GM12891 (cell line): Measurements from ENCODE around the gene MTRF1L.
"Not testable (repeated sequence)": the region's sequence is repeated elsewhere in the genome, so short reads cannot be mapped to it uniquely, and the experiment has no call there.

Source experiments
- DNase-seq: peaks from one replicate; pipeline ENCODE4 v3.0.0; 2011; ENCODE audit warnings: low spot score; ENCODE audit not compliant: insufficient read length
- FAIRE-seq: peaks from 2 replicates; lab custom pipeline; 2011; peaks lifted over from hg19 to GRCh38; lab: Jason Lieb, UNC
- PAX5 ChIP-seq: IDR thresholded peaks from 2 replicates; pipeline ENCODE4 v1.6.1; 2011; ENCODE audit warnings: low read length, moderate library complexity, mild to moderate bottlenecking; ENCODE audit not compliant: insufficient read depth, severe bottlenecking
- POLR2A ChIP-seq: IDR thresholded peaks from 2 replicates; pipeline ENCODE4 v1.6.1; 2011; ENCODE audit warnings: low read depth, low read length, control low read depth
- POLR2AphosphoS5 ChIP-seq: IDR thresholded peaks from 2 replicates; pipeline ENCODE4 v1.6.1; 2011; ENCODE audit warnings: low read depth, low read length, control low read depth
- POU2F2 ChIP-seq: IDR thresholded peaks from 2 replicates; pipeline ENCODE4 v1.6.1; 2011; ENCODE audit warnings: low read depth, mild to moderate bottlenecking, control low read depth, low read length, moderate library complexity
- SPI1 ChIP-seq: IDR thresholded peaks from 2 replicates; pipeline ENCODE4 v1.6.1; 2011; ENCODE audit warnings: low read depth, low read length, control low read depth
- TAF1 ChIP-seq: IDR thresholded peaks from 2 replicates; pipeline ENCODE4 v1.6.1; 2011; ENCODE audit warnings: low read depth, low read length, control low read depth

MTRF1L gene

GRCh38 chr6:153012856-153013255 is 10.3 kb upstream of the MTRF1L start:
- TF ChIP-seq POLR2AphosphoS5 (no peak), TAF1 (no peak), POU2F2 (no peak), SPI1 (no peak), PAX5 (no peak), POLR2A (no peak)
- no peak for FAIRE-seq
- DNase-seq, result no peak

GRCh38 chr6:153003366-153003690 is 819 bp upstream of the MTRF1L start:
- DNase-seq (no peak), FAIRE-seq (no peak)
- TF ChIP-seq PAX5, result no peak
- no peak for TF ChIP-seq POLR2A
- TF ChIP-seq SPI1, result no peak
- TF ChIP-seq POLR2AphosphoS5, result no peak
- TF ChIP-seq TAF1, result no peak
- no peak for TF ChIP-seq POU2F2

GRCh38 chr6:153001767-153002612 is 519 bp downstream of the MTRF1L start:
- FAIRE-seq (no peak), DNase-seq (no peak)

GRCh38 chr6:153000790-153001189 is 1.7 kb downstream of the MTRF1L start:
- not testable (repeated sequence) for DNase-seq, FAIRE-seq

More at GRCh38 chr6:153001767-153002612, 519 bp downstream of the MTRF1L start:
- no peak for TF ChIP-seq PAX5
- TF ChIP-seq SPI1, result no peak

DNA sequence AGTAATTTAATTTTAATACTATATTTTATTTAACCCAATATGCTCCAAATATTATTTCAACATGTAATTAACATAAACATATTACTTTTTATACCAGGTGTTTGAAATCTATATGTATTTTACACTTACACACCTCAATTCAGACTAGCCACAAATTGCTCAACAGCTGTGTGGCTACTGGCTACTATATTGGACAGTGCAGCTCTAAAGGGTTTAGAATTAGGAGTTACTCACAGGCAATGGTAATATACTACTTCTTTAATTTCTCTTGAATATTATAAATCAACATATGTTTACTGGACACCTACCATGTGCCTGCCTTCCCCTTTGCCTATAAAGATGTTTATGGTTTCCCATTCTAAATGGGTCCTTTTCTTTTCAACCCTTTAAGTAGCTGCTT is 2.3 kb downstream of the MTRF1L start:
- FAIRE-seq (no peak), DNase-seq (no peak)
- TF ChIP-seq POU2F2, result no peak

DNA sequence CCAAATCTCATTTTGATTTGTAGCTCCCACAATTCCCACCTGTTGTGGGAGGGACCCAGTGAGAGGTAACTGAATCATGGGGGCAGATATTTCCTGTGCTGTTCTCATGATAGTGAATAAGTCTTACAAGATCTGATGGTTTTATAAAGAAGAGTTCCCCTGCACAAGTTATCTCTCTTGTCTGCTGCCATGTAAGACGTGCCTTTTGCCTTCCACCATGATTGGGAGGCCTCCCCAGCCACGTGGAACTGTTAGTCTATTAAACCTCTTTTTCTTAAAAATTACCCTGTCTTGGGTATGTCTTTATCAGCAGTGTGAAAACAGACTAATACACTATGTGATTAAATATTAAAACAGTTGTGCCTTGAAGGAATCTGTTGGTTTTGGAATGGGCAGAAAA is 3.0 kb downstream of the MTRF1L start:
- not testable (repeated sequence) for DNase-seq, FAIRE-seq

GRCh38 chr6:152993847-152994246 is 8.7 kb downstream of the MTRF1L start:
- TF ChIP-seq POLR2AphosphoS5, result no peak
- DNase-seq (no peak), FAIRE-seq (no peak)

GRCh38 chr6:152993431-152993830 is 9.1 kb downstream of the MTRF1L start:
- TF ChIP-seq POLR2AphosphoS5 (no peak), TAF1 (no peak), POU2F2 (no peak), SPI1 (no peak), POLR2A (no peak), PAX5 (no peak)
- FAIRE-seq (peak; percentile 50), DNase-seq (no peak)

DNA sequence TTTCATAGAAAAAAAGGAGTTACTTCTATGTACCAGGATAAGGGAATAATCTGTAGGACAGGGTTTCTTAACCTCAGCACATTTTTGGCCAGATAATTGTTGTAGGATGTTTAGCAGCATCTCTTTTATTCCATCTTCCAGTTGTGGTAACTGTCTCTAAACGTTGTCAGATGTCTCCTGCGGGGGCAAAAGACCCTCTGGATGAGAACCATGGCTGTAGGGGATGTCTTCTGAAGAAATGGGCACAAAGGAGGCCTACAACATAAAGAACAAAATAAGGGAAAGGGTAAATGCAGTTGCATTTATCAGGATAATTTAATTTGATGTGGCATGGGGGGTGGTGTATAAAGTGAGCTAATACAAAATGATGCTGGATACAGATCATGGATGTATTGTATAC is 15.5 kb downstream of the MTRF1L start:
- TF ChIP-seq POLR2AphosphoS5, result no peak
- no peak for TF ChIP-seq SPI1
- TF ChIP-seq TAF1, result no peak
- TF ChIP-seq PAX5, result no peak
- TF ChIP-seq POU2F2, result no peak
- FAIRE-seq (no peak), DNase-seq (no peak)

DNA sequence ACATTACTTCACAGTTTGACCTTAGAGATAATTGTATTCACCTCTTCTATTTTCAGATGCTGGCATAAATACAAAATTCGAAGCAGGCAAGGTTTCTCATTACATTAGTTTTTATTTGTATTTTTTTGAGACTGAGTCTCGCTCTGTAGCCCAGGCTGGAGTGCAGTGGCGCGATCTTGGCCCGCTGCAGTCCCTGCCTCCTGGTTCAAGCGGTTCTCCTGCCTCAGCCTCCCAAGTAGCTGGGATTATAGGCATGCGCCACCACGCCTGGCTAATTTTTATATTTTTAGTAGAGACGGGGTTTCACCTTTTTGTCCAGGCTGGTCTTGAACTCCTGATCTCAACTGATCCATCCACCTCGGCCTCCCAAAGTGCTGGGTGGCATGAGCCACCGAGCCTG is 17.2 kb downstream of the MTRF1L start:
- not testable (repeated sequence) for FAIRE-seq

GRCh38 chr6:152984513-152984872 is 18.0 kb downstream of the MTRF1L start:
- TF ChIP-seq POU2F2, result no peak; the same call in 1 of the 2 replicates
- TF ChIP-seq SPI1, result peak; percentile 95
- no peak for TF ChIP-seq PAX5
- TF ChIP-seq POLR2AphosphoS5, result peak; percentile 27
- TF ChIP-seq POLR2A, result peak; percentile 61; the same call in 1 of the 2 replicates
- no peak for TF ChIP-seq TAF1
- DNase-seq (no peak), FAIRE-seq (peak; percentile 90)

More for the DNA sequence above, 17.2 kb downstream of the MTRF1L start:
- DNase-seq, result not testable (repeated sequence)

GRCh38 chr6:152983637-152984512 is 18.6 kb downstream of the MTRF1L start:
- FAIRE-seq (peak; percentile 69), DNase-seq (no peak)

More at GRCh38 chr6:152983637-152984512, 18.6 kb downstream of the MTRF1L start:
- no peak; the same call in 1 of the 2 replicates for TF ChIP-seq POU2F2
- no peak for TF ChIP-seq SPI1
- TF ChIP-seq POLR2A, result peak; percentile 68
- peak; percentile 18 for TF ChIP-seq PAX5
- peak; percentile 27 for TF ChIP-seq POLR2AphosphoS5
